Thoracic aorta (tissue), 2 donors: ENCODE results near the gene AMOTL1. TPM values are rescaled to one million over a fixed set of nuclear protein-coding genes. Genes with fewer than 3 reads are reported as not detected.

Experiments used
- ATAC-seq: fragments of 150-250 bp; one replicate; pipeline ENCODE4 v1.8.0; 2017; ENCODE audit warnings: low read depth; ENCODE audit not compliant: insufficient number of reproducible peaks, low FRiP score
- DNase-seq: peaks from one replicate; pipeline ENCODE4 v3.0.0-alpha.2; 2020; ENCODE audit warnings: low spot score
- H3K27ac ChIP-seq, 2 donors: fragments of 200-600 bp; sonication (generic); 1 replicate in 1 of 2; 2 replicates in 1 of 2; pipeline ENCODE4 v1.5.1; 2016; ENCODE audit warnings: mild to moderate bottlenecking in 2 of 2, moderate library complexity in 2 of 2
- H3K27me3 ChIP-seq: fragments of 200-600 bp; sonication (generic); replicated peaks from 2 replicates; pipeline ENCODE4 v1.6.0; 2016; ENCODE audit warnings: mild to moderate bottlenecking; ENCODE audit not compliant: insufficient read depth
- H3K36me3 ChIP-seq: fragments of 200-600 bp; sonication (generic); one replicate; pipeline ENCODE4 v1.5.1; 2016
- H3K4me1 ChIP-seq, 2 donors: fragments of 200-600 bp; sonication (generic); 1 replicate in 1 of 2; 2 replicates in 1 of 2; pipeline versions ENCODE4 v1.5.1 to v1.6.0; 2016; ENCODE audit warnings: low read depth in 2 of 2, mild to moderate bottlenecking in 1 of 2; ENCODE audit not compliant: control insufficient read depth in 1 of 2
- H3K4me3 ChIP-seq: fragments of 200-600 bp; sonication (generic); 2 replicates; pipeline ENCODE4 v1.5.1; 2016; ENCODE audit warnings: mild to moderate bottlenecking
- H3K9me3 ChIP-seq: fragments of 200-600 bp; sonication (generic); 2 replicates; pipeline ENCODE4 v1.5.1; 2016
- CTCF ChIP-seq: fragments of 200-600 bp; sonication (generic); IDR thresholded peaks from one replicate; pipeline ENCODE4 v1.5.1; 2019; ENCODE audit warnings: antibody characterized with exemption
- total RNA-seq, 2 donors: library from RNA; depleted of rRNA; stranded (reverse); fragments of >200 nt; gene quantifications; one replicate each; pipeline versions ENCODE4 v1.1.0 to v1.2.3, GENCODE V29; 2016

The AMOTL1 gene
- total RNA-seq, 2 donors from 2014 or later = 64.2 to 89.5 TPM

DNA sequence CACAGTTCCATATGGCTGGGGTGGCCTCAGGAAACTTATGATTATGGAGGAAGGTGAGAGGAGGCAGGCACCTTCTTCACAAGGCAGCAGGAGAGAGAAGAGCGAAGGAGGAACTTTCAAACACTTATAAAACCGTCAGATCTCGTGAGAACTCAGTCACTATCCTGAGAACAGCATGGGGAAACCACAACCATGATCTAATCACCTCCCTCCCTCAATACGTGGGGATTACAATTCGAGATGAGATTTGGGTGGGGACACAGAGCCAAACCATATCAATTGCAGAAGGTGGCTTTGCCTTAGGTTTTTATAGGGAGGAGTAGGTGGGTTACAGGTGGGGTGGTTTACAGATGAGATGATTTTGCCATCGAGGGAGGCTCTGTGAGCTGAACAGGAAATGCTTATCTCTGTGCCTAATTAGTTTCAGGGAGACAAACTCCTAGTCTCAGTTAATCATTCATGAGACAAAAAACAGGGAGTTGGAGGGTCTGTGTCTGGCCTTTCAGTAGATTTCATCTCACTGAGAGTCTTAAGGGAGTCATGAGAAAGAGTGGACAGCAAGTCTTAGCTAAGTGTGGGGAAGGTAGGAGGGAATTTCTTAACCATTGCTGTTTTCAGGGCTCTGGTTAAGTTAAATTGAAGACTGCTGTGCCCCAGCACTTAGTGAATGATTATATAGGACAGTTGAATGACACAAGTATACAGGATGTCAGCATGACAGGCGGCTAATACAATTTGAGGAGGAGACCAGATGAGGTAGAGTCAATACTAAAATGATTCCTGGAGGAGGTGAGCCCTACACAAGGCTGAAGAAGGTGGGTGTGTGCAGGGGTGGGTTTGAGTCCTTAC is 157.5 kb downstream of the AMOTL1 start:
- Histone ChIP-seq H3K4me1 (peaks cover 19 to 35% of the 10 kb centered on the region in 2 donors), H3K27me3 (no peaks in the 10 kb centered on the region), H3K9me3 (no peaks in the 10 kb centered on the region), H3K4me3 (no peak overlapping the region), H3K36me3 (no peaks in the 10 kb centered on the region), H3K27ac (peak overlapping the region; percentile 45 to 72)
- no peak for DNase-seq
- TF ChIP-seq CTCF = no peak
- no peak for ATAC-seq

- Histone ChIP-seq H3K27ac (peak overlapping the region; percentile 45 to 72), H3K36me3 (no peaks in the 10 kb centered on the region), H3K4me1 (peaks cover 19 to 35% of the 10 kb centered on the region in 2 donors), H3K4me3 (no peak overlapping the region), H3K9me3 (no peaks in the 10 kb centered on the region), H3K27me3 (no peaks in the 10 kb centered on the region)
- no peak for TF ChIP-seq CTCF
- no peak for DNase-seq
- no peak for ATAC-seq
Observed at GRCh38 chr11:94926271-94926625, 158.1 kb downstream of the AMOTL1 start.

Other genes starting within 250 kb of the AMOTL1 start
- gene FUT4, start 224.4 kb upstream of the AMOTL1 start, total RNA-seq = 10 to 100 TPM; 14.1 to 23.4 TPM
- 10 to 100 TPM; 11.5 to 13.5 TPM for gene PIWIL4, start 201.0 kb upstream of the AMOTL1 start, total RNA-seq
- gene CWC15, start 205.2 kb downstream of the AMOTL1 start, total RNA-seq = 10 to 100 TPM; 35.2 to 46.6 TPM
- gene KDM4D, start 205.4 kb downstream of the AMOTL1 start, total RNA-seq = 1 to 10 TPM in 1 of 2 donors, under 1 TPM in 1; 0.54 to 1.9 TPM